ENCODE results near the gene ADCY7.

The ADCY7 gene

GRCh38 chr16:50300942-50301625, 34.7 kb downstream of the ADCY7 start:
- Histone ChIP-seq H3K27me3 (ENCODE audit: control insufficient read depth, insufficient read depth, low read length) (no peaks in the 10 kb centered on the region), H3K4me1 (ENCODE audit: control insufficient read depth, insufficient read depth, low read length) (peaks cover 23% of the 10 kb centered on the region), H3K9ac (ENCODE audit: low read length) (no peak overlapping the region), H3K9me3 (ENCODE audit: control insufficient read depth, low read length) (no peaks in the 10 kb centered on the region), H3K36me3 (ENCODE audit: control insufficient read depth, insufficient read depth, low read length) (no peaks in the 10 kb centered on the region), H3K4me3 (ENCODE audit: low read length) (no peak overlapping the region)

DNA sequence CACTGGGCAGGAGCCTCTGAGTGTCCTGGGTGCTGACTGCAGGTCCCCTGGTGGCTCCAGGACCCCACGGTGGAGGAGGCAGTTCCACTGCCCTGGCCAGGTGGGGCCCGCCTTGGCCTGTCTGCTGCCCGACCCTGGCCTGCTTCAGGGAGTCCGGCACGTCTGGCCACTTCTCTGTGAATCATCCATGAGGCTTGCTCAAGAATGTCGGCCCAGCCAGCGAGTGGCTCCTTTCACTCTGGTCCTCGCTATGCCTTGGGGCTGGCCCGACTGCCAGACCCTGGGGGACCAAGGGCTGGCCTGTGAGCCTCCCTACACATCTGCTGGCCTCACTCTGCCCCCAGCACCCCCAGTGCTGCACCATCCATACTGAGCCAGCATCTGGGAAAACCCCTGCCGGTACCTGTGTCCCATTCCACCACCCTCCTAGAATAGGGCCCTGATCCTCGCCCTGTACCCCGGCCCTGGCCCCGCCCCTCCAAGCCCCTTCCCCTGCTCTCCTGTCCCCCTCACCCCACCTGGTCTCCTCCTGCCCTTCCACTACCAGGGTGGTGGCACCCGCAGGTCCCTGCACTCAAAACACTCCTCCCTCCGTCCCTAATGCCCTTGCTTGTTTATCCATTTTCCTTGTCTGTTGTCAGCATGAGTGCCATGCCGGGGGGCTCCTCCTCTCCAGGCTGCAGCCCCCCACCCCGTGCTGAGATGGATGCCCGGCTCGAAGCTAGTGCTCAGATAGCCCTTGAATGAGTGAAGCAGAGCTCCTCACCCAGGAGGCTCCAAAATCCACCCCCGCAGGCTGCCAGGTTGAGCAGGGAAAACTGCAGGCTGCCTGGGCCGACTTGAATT, 35.5 kb downstream of the ADCY7 start:
- H3K9me3 ChIP-seq (ENCODE audit: control insufficient read depth, low read length) = no peaks in the 10 kb centered on the region
- H3K4me3 ChIP-seq (ENCODE audit: low read length) = no peak overlapping the region
- H3K9ac ChIP-seq (ENCODE audit: low read length) = no peak overlapping the region
- H3K27me3 ChIP-seq (ENCODE audit: control insufficient read depth, insufficient read depth, low read length) = no peaks in the 10 kb centered on the region
- peaks cover 23% of the 10 kb centered on the region for H3K4me1 ChIP-seq (ENCODE audit: control insufficient read depth, insufficient read depth, low read length)
- H3K36me3 ChIP-seq (ENCODE audit: control insufficient read depth, insufficient read depth, low read length) = no peaks in the 10 kb centered on the region

DNA sequence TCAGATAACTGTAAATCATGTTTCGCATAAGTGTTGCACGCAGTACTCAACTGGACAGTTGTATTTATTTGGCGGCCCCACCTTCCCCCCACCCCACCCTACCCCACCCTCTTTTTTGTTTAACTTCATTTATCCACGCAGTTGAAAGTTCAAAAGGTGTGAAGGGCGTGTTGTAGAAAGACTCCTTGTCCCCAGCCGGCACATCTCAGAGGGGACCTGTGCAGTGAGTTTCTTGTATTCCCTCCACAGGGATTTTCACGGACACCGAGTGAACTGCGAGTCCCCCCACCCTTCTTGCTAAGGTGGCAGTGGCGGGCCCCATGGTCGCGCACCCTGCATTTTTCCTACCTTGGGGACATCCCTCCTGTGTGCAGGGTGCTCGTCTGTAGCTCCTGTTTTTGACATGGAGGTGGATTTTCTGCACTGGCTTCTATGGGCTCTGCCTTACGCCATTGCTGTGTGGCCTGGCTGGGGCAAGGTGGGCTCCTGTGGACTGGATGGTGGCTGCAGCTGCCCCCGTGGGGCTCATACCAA, 36.2 kb downstream of the ADCY7 start:
- H3K4me1 ChIP-seq (ENCODE audit: control insufficient read depth, insufficient read depth, low read length) = peaks cover 19% of the 10 kb centered on the region
- H3K4me3 ChIP-seq (ENCODE audit: low read length) = no peak overlapping the region
- H3K9ac ChIP-seq (ENCODE audit: low read length) = no peak overlapping the region
- H3K27me3 ChIP-seq (ENCODE audit: control insufficient read depth, insufficient read depth, low read length) = no peaks in the 10 kb centered on the region
- no peaks in the 10 kb centered on the region for H3K36me3 ChIP-seq (ENCODE audit: control insufficient read depth, insufficient read depth, low read length)
- H3K9me3 ChIP-seq (ENCODE audit: control insufficient read depth, low read length) = no peaks in the 10 kb centered on the region

DNA sequence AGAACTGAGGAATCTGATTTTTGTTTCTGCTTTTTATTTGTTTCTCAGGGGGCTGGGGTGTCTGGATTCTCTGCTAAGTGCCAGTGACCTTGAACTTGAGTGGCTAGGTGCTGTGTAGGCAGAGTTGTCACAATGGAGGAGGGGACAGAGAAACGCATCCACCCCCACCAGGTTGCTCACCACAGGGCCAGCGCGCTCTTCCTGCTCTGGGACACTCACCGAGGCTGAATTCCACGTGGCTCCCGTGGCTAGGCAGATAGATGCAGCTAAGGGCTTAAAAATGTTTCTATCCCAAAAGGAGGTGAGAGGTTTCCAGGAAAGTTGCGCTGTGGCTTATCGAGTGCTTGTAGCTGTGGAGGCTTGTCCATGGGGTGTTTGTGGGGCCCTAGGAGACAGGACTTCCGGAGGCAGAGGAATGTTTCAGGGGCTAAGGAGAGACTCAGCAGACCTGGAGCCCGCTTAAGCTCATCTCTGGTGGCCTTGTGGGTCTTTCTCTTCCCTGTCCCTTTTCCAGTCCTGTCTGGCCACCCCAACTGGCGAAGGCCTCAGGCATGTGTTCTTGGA, 36.8 kb downstream of the ADCY7 start:
- no peaks in the 10 kb centered on the region for H3K9me3 ChIP-seq (ENCODE audit: control insufficient read depth, low read length)

GRCh38 chr16:50303605-50304466, 37.5 kb downstream of the ADCY7 start:
- Histone ChIP-seq H3K27me3 (ENCODE audit: control insufficient read depth, insufficient read depth, low read length) (no peaks in the 10 kb centered on the region), H3K9ac (ENCODE audit: low read length) (no peak overlapping the region), H3K9me3 (ENCODE audit: control insufficient read depth, low read length) (no peaks in the 10 kb centered on the region), H3K36me3 (ENCODE audit: control insufficient read depth, insufficient read depth, low read length) (no peaks in the 10 kb centered on the region), H3K4me1 (ENCODE audit: control insufficient read depth, insufficient read depth, low read length) (peaks cover 19% of the 10 kb centered on the region), H3K4me3 (ENCODE audit: low read length) (no peak overlapping the region)

More for the DNA sequence above, 36.8 kb downstream of the ADCY7 start:
- Histone ChIP-seq H3K36me3 (ENCODE audit: control insufficient read depth, insufficient read depth, low read length) (no peaks in the 10 kb centered on the region), H3K4me1 (ENCODE audit: control insufficient read depth, insufficient read depth, low read length) (peaks cover 19% of the 10 kb centered on the region), H3K9ac (ENCODE audit: low read length) (no peak overlapping the region), H3K4me3 (ENCODE audit: low read length) (no peak overlapping the region), H3K27me3 (ENCODE audit: control insufficient read depth, insufficient read depth, low read length) (no peaks in the 10 kb centered on the region)

GRCh38 chr16:50304467-50305440, 38.4 kb downstream of the ADCY7 start:
- H3K36me3 ChIP-seq (ENCODE audit: control insufficient read depth, insufficient read depth, low read length) = no peaks in the 10 kb centered on the region

DNA sequence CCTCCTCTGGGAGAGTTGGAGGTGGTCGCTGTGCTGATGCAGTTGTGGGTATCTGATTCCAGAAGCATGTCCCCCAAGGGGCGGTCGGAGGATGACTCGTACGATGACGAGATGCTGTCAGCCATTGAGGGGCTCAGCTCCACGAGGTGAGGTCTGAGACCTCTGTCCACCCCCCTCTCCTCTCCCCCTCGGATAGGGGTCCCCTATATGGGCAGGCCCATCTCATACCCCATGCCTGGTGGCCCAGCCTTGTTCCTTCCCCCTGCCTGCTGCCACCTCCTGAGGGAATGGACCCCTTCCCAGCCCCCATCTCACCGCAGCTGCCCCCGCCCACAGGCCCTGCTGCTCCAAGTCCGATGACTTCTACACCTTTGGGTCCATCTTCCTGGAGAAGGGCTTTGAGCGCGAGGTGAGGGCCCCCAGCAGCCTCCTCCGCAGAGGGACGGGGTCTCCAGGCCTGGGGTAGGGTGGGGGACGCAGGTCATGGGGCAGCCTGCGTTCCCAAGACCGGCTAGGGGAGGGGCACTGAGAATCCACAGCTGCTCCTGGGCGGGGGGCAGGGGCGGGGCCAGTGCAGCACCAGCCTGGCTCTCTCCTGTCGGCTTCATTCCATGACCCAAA, 39.2 kb downstream of the ADCY7 start:
- H3K27me3 ChIP-seq (ENCODE audit: control insufficient read depth, insufficient read depth, low read length) = no peaks in the 10 kb centered on the region
- no peak overlapping the region for H3K4me3 ChIP-seq (ENCODE audit: low read length)
- H3K9ac ChIP-seq (ENCODE audit: low read length) = no peak overlapping the region
- H3K36me3 ChIP-seq (ENCODE audit: control insufficient read depth, insufficient read depth, low read length) = no peaks in the 10 kb centered on the region
- no peaks in the 10 kb centered on the region for H3K9me3 ChIP-seq (ENCODE audit: control insufficient read depth, low read length)
- peaks cover 19% of the 10 kb centered on the region for H3K4me1 ChIP-seq (ENCODE audit: control insufficient read depth, insufficient read depth, low read length)

More at GRCh38 chr16:50304467-50305440, 38.4 kb downstream of the ADCY7 start:
- peaks cover 19% of the 10 kb centered on the region for H3K4me1 ChIP-seq (ENCODE audit: control insufficient read depth, insufficient read depth, low read length)
- no peaks in the 10 kb centered on the region for H3K27me3 ChIP-seq (ENCODE audit: control insufficient read depth, insufficient read depth, low read length)
- H3K9me3 ChIP-seq (ENCODE audit: control insufficient read depth, low read length) = no peaks in the 10 kb centered on the region
- H3K4me3 ChIP-seq (ENCODE audit: low read length) = no peak overlapping the region
- H3K9ac ChIP-seq (ENCODE audit: low read length) = no peak overlapping the region

- Histone ChIP-seq H3K27me3 (ENCODE audit: control insufficient read depth, insufficient read depth, low read length) (no peaks in the 10 kb centered on the region), H3K4me1 (ENCODE audit: control insufficient read depth, insufficient read depth, low read length) (peaks cover 14% of the 10 kb centered on the region), H3K9me3 (ENCODE audit: control insufficient read depth, low read length) (no peaks in the 10 kb centered on the region), H3K36me3 (ENCODE audit: control insufficient read depth, insufficient read depth, low read length) (no peaks in the 10 kb centered on the region), H3K9ac (ENCODE audit: low read length) (no peak overlapping the region), H3K4me3 (ENCODE audit: low read length) (no peak overlapping the region)
Observed at GRCh38 chr16:50306287-50306686, 39.9 kb downstream of the ADCY7 start.

DNA sequence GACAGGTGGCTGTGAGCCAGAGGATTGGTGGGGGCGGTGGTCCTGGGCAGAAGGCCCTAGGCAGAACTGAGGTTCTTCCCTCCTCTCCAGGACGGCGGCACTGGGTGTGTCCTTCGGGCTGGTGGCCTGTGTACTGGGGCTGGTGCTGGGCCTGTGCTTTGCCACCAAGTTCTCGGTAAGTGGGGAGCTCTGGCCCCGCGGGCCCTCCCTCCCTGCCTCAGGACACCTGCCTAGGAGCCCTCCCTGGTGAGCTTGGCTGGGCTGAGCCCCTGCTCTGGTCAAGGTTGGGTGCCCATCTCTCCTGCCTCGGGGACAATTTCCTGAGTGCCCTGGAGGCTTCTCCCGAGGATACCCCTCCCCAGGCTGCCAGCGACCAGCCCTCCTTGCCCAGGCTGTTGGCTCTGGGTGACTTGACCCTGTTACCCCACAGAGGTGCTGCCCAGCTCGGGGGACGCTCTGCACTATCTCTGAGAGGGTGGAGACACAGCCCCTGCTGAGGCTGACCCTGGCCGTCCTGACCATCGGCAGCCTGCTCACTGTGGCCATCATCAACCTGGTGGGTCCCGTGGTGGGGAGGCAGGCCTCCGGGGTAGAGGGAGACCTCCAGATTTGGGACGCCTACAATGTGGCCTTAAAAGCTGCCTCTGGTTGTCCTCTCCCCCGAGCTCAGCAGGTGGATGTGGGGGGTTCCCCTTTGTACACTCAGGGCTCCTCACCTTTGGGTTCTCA, 42.0 kb downstream of the ADCY7 start:
- Histone ChIP-seq H3K4me1 (ENCODE audit: control insufficient read depth, insufficient read depth, low read length) (peaks cover 4% of the 10 kb centered on the region), H3K9ac (ENCODE audit: low read length) (no peak overlapping the region), H3K36me3 (ENCODE audit: control insufficient read depth, insufficient read depth, low read length) (no peaks in the 10 kb centered on the region)

GRCh38 chr16:50309156-50309526, 42.8 kb downstream of the ADCY7 start:
- no peak overlapping the region for H3K4me3 ChIP-seq (ENCODE audit: low read length)
- no peaks in the 10 kb centered on the region for H3K36me3 ChIP-seq (ENCODE audit: control insufficient read depth, insufficient read depth, low read length)

More for the DNA sequence above, 42.0 kb downstream of the ADCY7 start:
- no peaks in the 10 kb centered on the region for H3K9me3 ChIP-seq (ENCODE audit: control insufficient read depth, low read length)
- H3K27me3 ChIP-seq (ENCODE audit: control insufficient read depth, insufficient read depth, low read length) = no peaks in the 10 kb centered on the region
- H3K4me3 ChIP-seq (ENCODE audit: low read length) = no peak overlapping the region

More at GRCh38 chr16:50309156-50309526, 42.8 kb downstream of the ADCY7 start:
- no peaks in the 10 kb centered on the region for H3K27me3 ChIP-seq (ENCODE audit: control insufficient read depth, insufficient read depth, low read length)
- no peaks in the 10 kb centered on the region for H3K9me3 ChIP-seq (ENCODE audit: control insufficient read depth, low read length)
- H3K4me1 ChIP-seq (ENCODE audit: control insufficient read depth, insufficient read depth, low read length) = no peaks in the 10 kb centered on the region
- no peak overlapping the region for H3K9ac ChIP-seq (ENCODE audit: low read length)
